IMR-90 (cell line): ENCODE results near the gene CCDC182. TPM values are rescaled to one million over a fixed set of nuclear protein-coding genes. Genes with fewer than 3 reads are reported as not detected.

Source experiments
- ATAC-seq: fragments of 200-7000 bp; cut with Tn5 transposase; 2 replicates; pipeline ENCODE4 v1.9.1; 2020; ENCODE audit warnings: low read depth, mild to moderate bottlenecking, moderate library complexity
- BruUV-seq: library from RNA; stranded (reverse); fragments of 400-500 nt; replicated peaks from 2 replicates; lab custom pipeline; 2021; lab: Mats Ljungman, UMichigan
- CTCF ChIA-PET: fragments of 300-600 bp; formaldehyde crosslinking; extraction: SDS; loops from one replicate; lab custom pipeline; 2021; ENCODE audit warnings: antibody characterized with exemption; lab: Yijun Ruan, JAX
- POLR2A ChIA-PET: fragments of 300-600 bp; sonication (Branson Sonifier 250); formaldehyde crosslinking; loops from one replicate; lab custom pipeline; 2022; ENCODE audit warnings: antibody characterized with exemption; ENCODE audit not compliant: unreplicated experiment; lab: Charles Lee
- DNase-seq: peaks from one replicate; pipeline ENCODE4 v3.0.0; 2013
- H2AFZ ChIP-seq: replicated peaks from 2 replicates; pipeline ENCODE3; 2013; ENCODE audit warnings: low read length, mild to moderate bottlenecking; ENCODE audit not compliant: poor library complexity
- H2AK5ac ChIP-seq: 2 replicates; pipeline ENCODE4 v1.6.1; 2013; ENCODE audit warnings: low read depth, low read length, inconsistent platforms
- H2AK9ac ChIP-seq: replicated peaks from 2 replicates; pipeline ENCODE3; 2013; ENCODE audit warnings: mild to moderate bottlenecking, low read depth, low read length, moderate library complexity; ENCODE audit not compliant: poor library complexity
- H2BK120ac ChIP-seq: 2 replicates; pipeline ENCODE4 v1.6.1; 2013; ENCODE audit warnings: low read depth, low read length, inconsistent platforms
- H2BK15ac ChIP-seq: 3 replicates; pipeline ENCODE4 v1.6.1; 2013; ENCODE audit warnings: low read depth, low read length, inconsistent platforms
- H2BK20ac ChIP-seq: 2 replicates; pipeline ENCODE4 v1.6.1; 2013; ENCODE audit warnings: low read depth, mild to moderate bottlenecking, inconsistent platforms, low read length, moderate library complexity
- H2BK5ac ChIP-seq: 2 replicates; pipeline ENCODE4 v1.6.1; 2013; ENCODE audit warnings: mild to moderate bottlenecking, low read depth, low read length, inconsistent platforms; ENCODE audit not compliant: poor library complexity, severe bottlenecking
- H3K14ac ChIP-seq: replicated peaks from 2 replicates; pipeline ENCODE4 v1.6.1; 2013; ENCODE audit warnings: low read depth, low read length, inconsistent platforms
- H3K18ac ChIP-seq: 2 replicates; pipeline ENCODE4 v1.6.1; 2013; ENCODE audit warnings: low read depth, low read length, control low read depth
- H3K23ac ChIP-seq: 2 replicates; pipeline ENCODE4 v1.6.1; 2013; ENCODE audit warnings: low read depth, low read length, inconsistent platforms
- H3K27ac ChIP-seq: 2 replicates; pipeline ENCODE4 v1.5.1; 2013; ENCODE audit warnings: mild to moderate bottlenecking, control low read depth, low read length; ENCODE audit not compliant: insufficient read depth
- H3K27me3 ChIP-seq: 2 replicates; pipeline ENCODE4 v1.6.1; 2013; ENCODE audit warnings: low read length; ENCODE audit not compliant: control insufficient read depth, insufficient read depth
- H3K36me3 ChIP-seq: 2 replicates; pipeline ENCODE4 v1.6.1; 2013; ENCODE audit warnings: low read length, mixed read lengths; ENCODE audit not compliant: control insufficient read depth, insufficient read depth
- H3K4ac ChIP-seq: 2 replicates; pipeline ENCODE4 v1.6.1; 2013; ENCODE audit warnings: low read depth, low read length, inconsistent platforms
- H3K4me1 ChIP-seq: 2 replicates; pipeline ENCODE4 v1.6.1; 2013; ENCODE audit warnings: low read length, mixed read lengths; ENCODE audit not compliant: control insufficient read depth, insufficient read depth
- H3K4me2 ChIP-seq: 2 replicates; pipeline ENCODE4 v1.6.1; 2013; ENCODE audit warnings: low read depth, mild to moderate bottlenecking, control low read depth, low read length, moderate library complexity
- H3K4me3 ChIP-seq: 2 replicates; pipeline ENCODE4 v1.5.1; 2013; ENCODE audit warnings: low read depth, mild to moderate bottlenecking, control low read depth, low read length, moderate library complexity; ENCODE audit not compliant: insufficient read depth
- H3K56ac ChIP-seq: 2 replicates; pipeline ENCODE4 v1.6.1; 2013; ENCODE audit warnings: low read length, inconsistent platforms; ENCODE audit not compliant: insufficient read depth; ENCODE audit errors: extremely low read depth
- H3K79me1 ChIP-seq, 2 experiments: 2 replicates each; pipeline ENCODE4 v1.6.1; 2013; ENCODE audit warnings: low read length in 2 of 2, inconsistent platforms in 1 of 2, low read depth in 1 of 2
- H3K9ac ChIP-seq: 2 replicates; pipeline ENCODE4 v1.6.1; 2013; ENCODE audit warnings: low read depth, low read length, control low read depth
- H3K9me1 ChIP-seq: 2 replicates; pipeline ENCODE4 v1.6.1; 2013; ENCODE audit warnings: low read length, inconsistent platforms; ENCODE audit not compliant: insufficient read depth
- H3K9me3 ChIP-seq: 2 replicates; pipeline ENCODE4 v1.6.1; 2013; ENCODE audit warnings: low read length; ENCODE audit not compliant: control insufficient read depth, insufficient read depth
- H4K20me1 ChIP-seq: 2 replicates; pipeline ENCODE4 v1.6.1; 2013; ENCODE audit warnings: low read length, inconsistent platforms; ENCODE audit not compliant: insufficient read depth
- H4K5ac ChIP-seq: 2 replicates; pipeline ENCODE4 v1.6.1; 2013; ENCODE audit warnings: mild to moderate bottlenecking, low read depth, low read length, control low read depth
- H4K8ac ChIP-seq, 2 experiments: 2 replicates each; pipeline ENCODE4 v1.6.1; 2013; ENCODE audit warnings: low read depth in 2 of 2, low read length in 2 of 2, control low read depth in 1 of 2, inconsistent platforms in 1 of 2
- H4K91ac ChIP-seq: 2 replicates; pipeline ENCODE4 v1.6.1; 2013; ENCODE audit warnings: low read depth, low read length, inconsistent platforms; ENCODE audit not compliant: insufficient read depth
- BHLHE40 ChIP-seq: fragments of 150-350 bp; IDR thresholded peaks from 2 replicates; pipeline ENCODE4 v1.6.1; 2016; ENCODE audit warnings: mild to moderate bottlenecking, low read depth, low read length
- CEBPB ChIP-seq: IDR thresholded peaks from 2 replicates; pipeline ENCODE4 v1.6.1; 2012; ENCODE audit warnings: low read depth, low read length, improper control_type of control experiment
- CHD1 ChIP-seq: IDR thresholded peaks from 2 replicates; pipeline ENCODE4 v1.6.1; 2012; ENCODE audit warnings: low read depth, low read length, improper control_type of control experiment
- MAFK ChIP-seq: IDR thresholded peaks from 2 replicates; pipeline ENCODE4 v1.6.1; 2012; ENCODE audit warnings: low read depth, low read length, improper control_type of control experiment
- MXI1 ChIP-seq: IDR thresholded peaks from 2 replicates; pipeline ENCODE4 v1.6.1; 2012; ENCODE audit warnings: low read depth, mild to moderate bottlenecking, low read length, moderate library complexity, borderline replicate concordance
- NFE2L2 ChIP-seq: fragments of 150-350 bp; IDR thresholded peaks from 2 replicates; pipeline ENCODE4 v1.6.1; 2016; ENCODE audit warnings: low read depth, mild to moderate bottlenecking, low read length
- POLR2A ChIP-seq: IDR thresholded peaks from 2 replicates; pipeline ENCODE4 v1.6.1; 2012; ENCODE audit warnings: mild to moderate bottlenecking, low read depth, low read length
- RCOR1 ChIP-seq: IDR thresholded peaks from 2 replicates; pipeline ENCODE4 v1.6.1; 2012; ENCODE audit warnings: mild to moderate bottlenecking, low read length, improper control_type of control experiment; ENCODE audit not compliant: insufficient replicate concordance
- RFX5 ChIP-seq: IDR thresholded peaks from 2 replicates; pipeline ENCODE4 v1.8.0; 2012; ENCODE audit warnings: low read depth, mild to moderate bottlenecking, low read length, moderate library complexity
- USF2 ChIP-seq: fragments of 150-350 bp; IDR thresholded peaks from 2 replicates; pipeline ENCODE4 v1.6.1; 2017; ENCODE audit warnings: mild to moderate bottlenecking, antibody characterized with exemption, low read length, low read depth
- WGBS, 2 experiments: methylation state at CpG; one replicate each; pipeline versions ENCODE4 v1.1.5 to v1.1.7; 2013; ENCODE audit warnings: missing lambda C conversion rate in 2 of 2; ENCODE audit not compliant: insufficient read length in 1 of 2; ENCODE audit errors: extremely low coverage in 2 of 2; 5-methylcytosine and 5-hydroxymethylcytosine counted together
- dilution Hi-C: fragments of 300-500 bp; cut with HindIII; formaldehyde crosslinking; loops from one replicate; pipeline ENCODE4 v1.14.3; 2018; ENCODE audit warnings: low sequenced_read_pairs; ENCODE audit not compliant: unreplicated experiment
- in situ Hi-C: fragments of 300-500 bp; cut with MboI; formaldehyde crosslinking; loops from 3 replicates; pipeline ENCODE4 v1.14.3; 2019; ENCODE audit warnings: low sequenced_read_pairs, inconsistent platforms, mixed read lengths
- intact Hi-C: fragments of 100-400 bp; cut with micrococcal nuclease; formaldehyde crosslinking; loops from 2 replicates; pipeline ENCODE4 v1.10.0; 2022
- polyA plus RNA-seq, 3 experiments: library from polyadenylated mRNA; depleted of rRNA; stranded (reverse); fragments of >200 nt; gene quantifications; 2 replicates each; pipeline ENCODE4 v1.2.3, GENCODE V29; 2012; ENCODE audit warnings: low replicate concordance in 1 of 3
- total RNA-seq: library from RNA; depleted of rRNA; stranded (reverse); fragments of >200 nt; gene quantifications from 2 replicates; pipeline ENCODE4 v1.2.3, GENCODE V29; 2012
- TF ChIP-seq, protein P1 (sequence below): conservative IDR thresholded peaks from 2 replicates; pipeline ENCODE4 v1.5.1; 2012; ENCODE audit warnings: mild to moderate bottlenecking, low read depth, low read length, improper control_type of control experiment
- TF ChIP-seq, protein P2 (sequence below): fragments of 150-350 bp; IDR thresholded peaks from 2 replicates; pipeline ENCODE4 v1.6.1; 2016; ENCODE audit warnings: low read depth, mild to moderate bottlenecking, low read length, moderate library complexity, borderline replicate concordance

CCDC182 gene
- total and polyA plus RNA-seq, 2 of the 4 experiments (the other 2 are of a cell fraction): not detected

- Histone ChIP-seq H3K9me3 (no peaks in the 10 kb centered on the region), H2AK5ac (no peak overlapping the region), H3K4me3 (no peak overlapping the region), H3K27ac (no peak overlapping the region), H3K4me1 (no peaks in the 10 kb centered on the region), H2BK5ac (no peak overlapping the region), H3K4ac (no peak overlapping the region), H4K5ac (no peak overlapping the region), H2BK20ac (no peak overlapping the region), H2AK9ac (no peak overlapping the region), H3K23ac (no peak overlapping the region), H4K8ac (no peak overlapping the region), H2AFZ (no peak overlapping the region), H3K18ac (no peak overlapping the region), H3K27me3 (peaks cover 31% of the 10 kb centered on the region), H2BK15ac (no peak overlapping the region), H3K79me1 (no peaks in the 10 kb centered on the region), H3K9me1 (no peaks in the 10 kb centered on the region), H3K9ac (no peak overlapping the region), H3K14ac (no peak overlapping the region), H3K36me3 (no peaks in the 10 kb centered on the region), H4K91ac (no peak overlapping the region), H3K56ac (no peak overlapping the region), H2BK120ac (no peak overlapping the region), H4K20me1 (no peaks in the 10 kb centered on the region), H3K4me2 (no peak overlapping the region)
- ChIA-PET CTCF (no interaction called here), POLR2A (no interaction called here)
- in situ Hi-C loops (no loop called here), intact Hi-C loops (no loop called here), dilution Hi-C loops (no loop called here)
- no peak for ATAC-seq
- DNase-seq: no peak
- no TSS peak for BruUV-seq
- no CpG with 5 or more reads among the region's 4 CpGs for WGBS, 2 experiments
- TF ChIP-seq BHLHE40: no peak
- TF ChIP-seq RCOR1: no peak
- TF ChIP-seq, protein P1, sequence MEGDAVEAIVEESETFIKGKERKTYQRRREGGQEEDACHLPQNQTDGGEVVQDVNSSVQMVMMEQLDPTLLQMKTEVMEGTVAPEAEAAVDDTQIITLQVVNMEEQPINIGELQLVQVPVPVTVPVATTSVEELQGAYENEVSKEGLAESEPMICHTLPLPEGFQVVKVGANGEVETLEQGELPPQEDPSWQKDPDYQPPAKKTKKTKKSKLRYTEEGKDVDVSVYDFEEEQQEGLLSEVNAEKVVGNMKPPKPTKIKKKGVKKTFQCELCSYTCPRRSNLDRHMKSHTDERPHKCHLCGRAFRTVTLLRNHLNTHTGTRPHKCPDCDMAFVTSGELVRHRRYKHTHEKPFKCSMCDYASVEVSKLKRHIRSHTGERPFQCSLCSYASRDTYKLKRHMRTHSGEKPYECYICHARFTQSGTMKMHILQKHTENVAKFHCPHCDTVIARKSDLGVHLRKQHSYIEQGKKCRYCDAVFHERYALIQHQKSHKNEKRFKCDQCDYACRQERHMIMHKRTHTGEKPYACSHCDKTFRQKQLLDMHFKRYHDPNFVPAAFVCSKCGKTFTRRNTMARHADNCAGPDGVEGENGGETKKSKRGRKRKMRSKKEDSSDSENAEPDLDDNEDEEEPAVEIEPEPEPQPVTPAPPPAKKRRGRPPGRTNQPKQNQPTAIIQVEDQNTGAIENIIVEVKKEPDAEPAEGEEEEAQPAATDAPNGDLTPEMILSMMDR: no peak
- TF ChIP-seq NFE2L2: no peak
- no peak for TF ChIP-seq USF2
- no peak for TF ChIP-seq CHD1
- no peak for TF ChIP-seq MAFK
- no peak for TF ChIP-seq RFX5
- no peak for TF ChIP-seq POLR2A
- no peak for TF ChIP-seq MXI1
- no peak for TF ChIP-seq CEBPB
- TF ChIP-seq, protein P2, sequence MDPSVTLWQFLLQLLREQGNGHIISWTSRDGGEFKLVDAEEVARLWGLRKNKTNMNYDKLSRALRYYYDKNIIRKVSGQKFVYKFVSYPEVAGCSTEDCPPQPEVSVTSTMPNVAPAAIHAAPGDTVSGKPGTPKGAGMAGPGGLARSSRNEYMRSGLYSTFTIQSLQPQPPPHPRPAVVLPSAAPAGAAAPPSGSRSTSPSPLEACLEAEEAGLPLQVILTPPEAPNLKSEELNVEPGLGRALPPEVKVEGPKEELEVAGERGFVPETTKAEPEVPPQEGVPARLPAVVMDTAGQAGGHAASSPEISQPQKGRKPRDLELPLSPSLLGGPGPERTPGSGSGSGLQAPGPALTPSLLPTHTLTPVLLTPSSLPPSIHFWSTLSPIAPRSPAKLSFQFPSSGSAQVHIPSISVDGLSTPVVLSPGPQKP: no peak
Measured at GRCh38 chr17:57788725-57789124, 43.6 kb upstream of the CCDC182 start.
